ENCODE results near the gene FBXO24.

The FBXO24 gene

DNA sequence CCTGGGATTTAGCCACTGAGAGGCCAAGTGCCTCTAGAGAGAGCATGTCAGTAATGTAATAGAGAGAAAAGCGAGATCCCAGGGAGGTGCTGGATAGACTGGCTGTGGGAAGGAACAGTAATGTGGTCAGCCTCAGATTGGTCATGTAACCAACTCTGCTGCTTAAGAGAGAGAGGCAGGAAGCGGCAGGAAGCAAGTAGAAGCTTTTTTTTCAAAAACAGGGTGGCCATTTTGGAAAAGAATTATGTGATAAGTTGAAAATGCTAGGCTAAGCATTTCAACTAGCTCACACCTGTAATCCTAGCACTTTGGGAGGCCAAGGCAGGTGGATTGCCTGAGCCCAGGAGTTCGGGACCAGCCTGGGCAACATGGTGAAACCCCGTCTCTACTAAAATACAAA is 12.3 kb downstream of the FBXO24 start:
- no peak for DNase-seq

DNA sequence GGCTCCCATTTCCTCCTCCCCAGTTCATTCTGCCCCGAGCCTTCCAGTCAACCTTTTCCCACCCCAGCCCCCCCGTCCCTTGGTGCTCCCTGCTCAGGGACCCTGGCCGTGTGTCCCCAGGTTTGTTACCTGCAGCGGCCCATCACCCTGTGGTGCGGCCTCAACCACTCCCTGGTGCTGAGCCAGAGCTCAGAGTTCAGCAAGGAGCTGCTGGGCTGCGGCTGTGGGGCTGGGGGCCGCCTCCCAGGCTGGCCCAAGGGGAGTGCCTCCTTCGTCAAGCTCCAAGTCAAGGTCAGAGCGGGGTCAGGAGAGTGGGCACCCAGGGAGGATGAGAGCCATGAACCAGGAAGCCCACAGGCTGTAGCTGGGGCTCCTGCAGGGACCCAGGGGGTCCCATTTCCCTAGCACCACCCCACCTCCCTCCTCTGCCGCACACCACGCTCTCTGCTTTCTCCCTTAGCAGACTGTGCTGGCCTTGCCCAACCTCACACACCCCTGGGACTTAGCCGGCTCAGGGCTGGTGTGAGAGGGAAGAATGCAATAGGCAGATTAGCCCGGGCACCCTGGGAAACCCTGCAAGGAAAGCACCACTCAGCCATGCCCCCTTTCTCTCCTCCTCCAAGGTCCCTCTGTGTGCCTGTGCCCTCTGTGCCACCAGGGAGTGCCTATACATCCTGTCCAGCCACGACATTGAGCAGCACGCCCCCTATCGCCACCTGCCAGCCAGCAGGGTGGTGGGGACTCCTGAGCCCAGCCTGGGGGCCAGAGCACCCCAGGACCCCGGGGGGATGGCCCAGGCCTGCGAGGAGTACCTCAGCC is 14.0 kb downstream of the FBXO24 start:
- no peak for DNase-seq

GRCh38 chr7:100600730-100601038 is 14.6 kb downstream of the FBXO24 start:
- DNase-seq = no peak

- DNase-seq = no peak
Measured at GRCh38 chr7:100602889-100603725, 17.0 kb downstream of the FBXO24 start.

- DNase-seq = no peak
Measured at GRCh38 chr7:100603726-100604027, 17.5 kb downstream of the FBXO24 start.

- DNase-seq = peak; percentile 44
Measured at GRCh38 chr7:100604028-100604975, 18.2 kb downstream of the FBXO24 start.

DNA sequence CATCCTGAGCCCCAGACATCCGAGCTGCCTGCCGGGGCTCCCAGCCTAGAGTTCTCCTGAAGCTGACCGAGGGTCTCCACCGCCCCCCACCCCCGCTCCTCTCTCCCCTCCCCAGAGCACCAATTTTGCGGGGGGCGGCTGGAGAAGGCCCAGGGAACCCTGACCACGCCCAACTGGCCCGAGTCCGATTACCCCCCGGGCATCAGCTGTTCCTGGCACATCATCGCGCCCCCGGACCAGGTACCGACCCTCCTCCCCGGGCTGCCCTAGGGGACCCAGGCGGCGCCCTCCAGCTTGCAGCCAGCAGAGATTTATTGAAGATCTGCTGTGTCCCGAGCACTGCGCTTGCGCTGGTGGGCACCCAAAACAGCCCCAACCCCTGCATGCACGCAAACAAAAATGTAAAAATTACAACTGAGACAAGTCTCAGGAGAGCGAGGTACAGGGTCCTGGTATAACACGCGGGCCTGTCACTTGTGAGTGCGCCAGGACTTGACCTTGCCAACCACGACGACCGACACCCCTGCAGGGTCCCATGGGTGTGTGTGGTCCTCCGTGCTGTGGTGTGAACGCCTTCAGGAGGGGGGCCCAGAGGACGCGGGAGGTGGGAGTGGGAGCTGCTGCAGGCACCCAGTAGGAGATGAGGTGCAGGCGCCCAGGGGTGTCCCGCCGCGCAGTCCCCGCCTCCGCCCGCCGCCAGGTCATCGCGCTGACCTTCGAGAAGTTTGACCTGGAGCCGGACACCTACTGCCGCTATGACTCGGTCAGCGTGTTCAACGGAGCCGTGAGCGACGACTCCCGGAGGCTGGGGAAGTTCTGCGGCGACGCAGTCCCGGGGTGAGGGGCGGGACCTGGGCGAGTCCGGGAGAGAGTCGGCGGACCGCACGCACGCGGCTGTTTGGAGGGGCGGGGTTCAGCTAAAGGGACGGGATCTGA is 19.1 kb downstream of the FBXO24 start:
- DNase-seq = no peak

- DNase-seq = no peak
Measured at GRCh38 chr7:100606313-100606712, 20.2 kb downstream of the FBXO24 start.

DNA sequence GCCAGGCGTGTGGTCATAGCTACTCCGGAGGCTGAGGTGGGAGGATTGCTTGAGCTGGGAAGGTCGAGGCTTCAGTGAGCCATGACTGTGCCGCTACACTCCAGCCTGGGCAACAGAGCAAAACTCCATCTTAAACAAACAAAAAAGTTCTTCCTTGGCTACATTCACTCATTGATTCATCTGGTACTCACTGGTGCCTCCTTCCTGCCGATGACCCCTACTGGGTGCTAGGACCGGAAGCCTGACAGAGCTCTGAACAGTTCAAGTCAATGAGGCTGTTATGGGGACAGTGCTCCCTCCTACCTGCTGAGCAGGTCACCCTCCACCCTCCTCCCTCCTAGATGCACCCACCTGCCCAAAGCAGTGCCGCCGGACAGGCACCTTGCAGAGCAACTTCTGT is 21.0 kb downstream of the FBXO24 start:
- no peak for DNase-seq

- DNase-seq = no peak
Measured at GRCh38 chr7:100609958-100610357, 23.8 kb downstream of the FBXO24 start.

DNA sequence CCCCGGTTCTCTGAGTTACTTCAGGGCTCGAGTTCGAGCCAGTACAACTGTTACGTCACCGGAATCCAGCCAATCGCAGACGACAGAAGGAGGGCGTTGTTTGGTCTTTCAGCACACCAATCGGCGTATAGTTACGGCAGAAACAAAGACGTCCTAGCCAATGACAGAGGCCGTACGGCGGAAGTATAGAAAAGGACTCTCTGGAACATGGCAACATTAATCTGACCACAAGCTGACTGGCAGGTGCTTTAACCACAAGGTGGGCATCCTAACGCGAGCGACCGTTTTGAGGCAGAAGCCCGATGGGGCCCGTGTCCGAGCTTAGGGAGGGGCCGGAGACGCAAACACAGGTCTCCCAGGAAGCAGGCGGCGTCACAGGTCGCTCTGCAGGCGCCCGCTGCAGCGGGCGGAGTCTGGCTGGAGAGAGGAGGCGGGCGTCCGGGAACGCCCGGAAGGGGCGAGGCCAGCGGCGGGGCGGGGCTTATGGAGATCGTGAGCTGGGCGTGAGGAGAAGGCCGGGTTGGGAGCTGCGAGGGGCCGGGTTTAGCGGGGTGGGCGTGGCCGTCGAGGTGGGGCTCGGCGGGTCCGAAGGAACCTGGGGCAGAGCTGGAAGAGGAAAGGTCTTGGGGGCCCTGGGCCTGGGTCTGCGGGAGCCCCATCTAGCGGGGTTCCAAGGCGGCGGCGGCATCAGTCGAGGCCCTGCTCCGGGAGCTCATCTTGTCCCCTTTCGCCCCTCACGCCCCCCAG is 26.0 kb downstream of the FBXO24 start, which contains the start of gene MOSPD3:
TSS of gene MOSPD3 (plus strand) at position 558 of the 747 bp plus-strand sequence. CDS start 252 bp downstream, outside the sequence.
- peak; percentile 99 for DNase-seq

DNA sequence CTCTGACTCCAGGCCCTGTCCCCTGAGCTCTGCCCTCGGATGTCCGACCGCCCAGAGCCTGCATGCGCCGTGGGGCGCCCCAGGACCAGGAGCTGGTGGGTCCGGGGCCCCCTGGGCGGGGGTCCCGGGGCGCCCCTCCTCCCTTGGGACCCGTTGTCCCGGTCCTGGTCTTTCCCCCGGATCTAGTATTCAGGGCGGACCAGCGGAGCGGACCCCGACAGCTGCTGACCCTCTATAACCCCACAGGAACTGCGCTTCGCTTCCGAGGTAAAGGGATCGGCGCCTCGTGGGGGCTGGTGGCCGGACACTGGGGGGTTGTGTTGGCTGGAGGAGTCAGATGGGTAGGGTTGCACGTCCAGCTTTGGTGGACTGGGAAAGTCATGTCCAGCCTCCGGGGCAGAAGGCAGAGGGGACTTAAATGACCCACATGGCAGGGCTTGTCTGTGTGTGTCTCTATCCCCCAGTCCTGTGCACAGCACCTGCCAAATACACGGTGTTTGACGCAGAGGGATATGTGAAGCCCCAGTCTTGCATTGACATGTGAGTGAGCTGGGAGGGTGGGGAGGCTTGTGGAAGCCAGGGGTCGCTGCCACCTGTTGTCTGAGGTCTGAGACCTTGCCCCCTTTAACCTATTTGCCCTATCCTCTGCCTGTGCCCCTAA is 26.7 kb downstream of the FBXO24 start:
- no peak for DNase-seq

GRCh38 chr7:100613412-100614175 is 27.5 kb downstream of the FBXO24 start:
- DNase-seq = no peak

DNA sequence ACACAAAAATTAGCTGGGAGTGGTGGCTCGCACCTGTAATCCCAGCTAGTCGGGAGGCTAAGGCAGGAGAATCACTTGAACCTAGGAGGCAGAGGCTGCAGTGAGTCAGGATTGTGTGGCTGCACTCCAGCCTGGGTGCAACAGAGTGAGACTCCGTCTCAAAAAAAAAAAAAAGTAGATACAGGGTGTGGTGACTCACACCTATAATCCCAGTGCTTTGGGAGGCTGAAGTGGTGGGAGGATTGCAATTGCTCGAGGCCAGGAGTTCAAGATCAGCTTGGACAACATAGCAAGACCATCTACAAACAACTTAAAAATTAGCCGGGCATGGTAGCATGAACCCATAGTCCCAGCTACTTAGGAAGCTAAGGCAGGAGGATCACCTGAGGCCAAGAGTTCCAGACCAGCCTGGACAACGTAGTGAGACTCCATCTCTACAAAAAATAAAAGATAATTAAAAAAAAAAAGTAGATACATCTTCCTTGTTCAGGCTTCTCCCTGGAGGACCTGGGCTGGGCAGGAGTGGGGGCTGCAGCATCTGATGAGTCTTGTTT is 28.3 kb downstream of the FBXO24 start:
- no peak for DNase-seq

DNA sequence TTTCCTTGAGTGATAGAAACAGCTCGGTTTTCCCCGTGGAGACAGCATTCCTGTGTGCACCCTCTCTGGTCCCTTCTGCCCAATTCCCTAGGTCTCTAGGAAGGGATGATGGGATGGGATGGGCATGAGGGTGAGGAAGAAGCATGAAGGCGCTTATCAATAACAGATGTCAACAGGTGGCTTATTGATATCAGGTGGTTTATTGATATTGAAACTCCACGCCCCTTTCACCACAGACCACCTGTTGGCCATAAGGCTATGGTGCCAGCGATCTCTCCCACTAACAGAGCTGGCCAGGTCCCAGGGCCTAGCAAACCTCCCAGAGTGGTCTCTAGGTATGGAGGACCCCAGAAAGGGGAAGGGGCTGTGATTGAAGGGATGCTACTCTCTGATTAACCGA is 34.1 kb downstream of the FBXO24 start:
- DNase-seq = no peak

GRCh38 chr7:100620804-100621203 is 34.7 kb downstream of the FBXO24 start:
- no peak for DNase-seq

DNA sequence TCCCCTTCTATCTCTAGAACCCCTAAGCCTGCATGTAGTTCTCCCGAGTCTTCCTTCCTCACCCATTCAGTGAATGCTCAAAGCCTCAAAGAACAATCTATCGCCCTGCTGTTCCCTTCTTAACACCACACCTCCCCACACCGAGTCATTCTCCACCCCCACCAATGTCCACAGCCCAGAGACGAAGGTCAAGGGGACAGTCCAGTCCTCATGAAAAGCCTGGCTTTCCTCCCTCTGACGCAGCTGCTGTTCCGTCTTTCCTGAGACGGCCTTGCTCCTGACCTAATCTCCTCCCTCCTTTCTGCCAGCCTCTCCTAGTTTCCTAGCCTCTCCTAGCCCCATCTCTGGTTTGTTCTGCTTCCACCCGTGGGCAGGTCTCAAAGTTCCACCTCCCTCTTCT is 35.4 kb downstream of the FBXO24 start:
- no peak for DNase-seq

DNA sequence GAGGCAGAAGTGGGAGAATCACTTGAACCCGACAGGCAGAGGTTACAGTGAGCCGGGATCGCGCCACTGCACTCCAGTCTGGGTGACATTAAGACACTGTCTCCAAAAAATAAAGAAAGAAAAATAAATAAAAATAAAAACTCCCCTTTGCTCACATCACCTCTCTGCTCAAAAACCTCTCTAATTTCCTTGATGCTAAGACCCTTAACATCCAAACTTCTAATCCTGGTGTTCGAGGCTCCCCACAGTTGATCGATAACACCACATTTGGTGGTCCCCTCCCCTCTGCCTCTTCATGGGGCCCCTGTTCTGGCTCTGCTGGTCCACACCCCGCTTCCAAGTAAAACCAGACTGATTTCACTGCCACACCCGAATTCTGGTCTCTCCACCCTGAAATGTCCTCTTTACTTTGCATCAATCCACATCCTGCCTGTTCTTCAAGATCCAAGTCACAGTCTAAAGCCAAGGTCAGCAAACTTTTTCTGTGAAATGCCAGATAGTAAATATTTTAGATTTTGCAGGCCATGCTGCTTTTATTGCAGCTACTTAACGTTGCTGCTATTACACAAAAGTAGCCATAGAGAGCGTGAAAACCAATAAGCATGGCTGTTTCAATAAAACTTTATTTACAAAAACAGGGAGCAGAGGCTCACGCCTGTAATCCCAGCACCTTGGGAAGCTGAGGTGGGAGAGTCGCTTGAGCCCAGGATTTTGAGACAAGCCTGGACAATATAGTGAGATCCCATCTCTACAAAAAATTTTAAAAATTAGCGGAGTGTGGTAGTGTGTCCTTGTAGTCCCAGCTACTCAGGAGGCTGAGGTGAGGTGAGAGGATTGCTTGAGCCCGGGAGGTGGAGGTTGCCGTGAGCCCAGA is 38.1 kb downstream of the FBXO24 start:
- DNase-seq = no peak

DNA sequence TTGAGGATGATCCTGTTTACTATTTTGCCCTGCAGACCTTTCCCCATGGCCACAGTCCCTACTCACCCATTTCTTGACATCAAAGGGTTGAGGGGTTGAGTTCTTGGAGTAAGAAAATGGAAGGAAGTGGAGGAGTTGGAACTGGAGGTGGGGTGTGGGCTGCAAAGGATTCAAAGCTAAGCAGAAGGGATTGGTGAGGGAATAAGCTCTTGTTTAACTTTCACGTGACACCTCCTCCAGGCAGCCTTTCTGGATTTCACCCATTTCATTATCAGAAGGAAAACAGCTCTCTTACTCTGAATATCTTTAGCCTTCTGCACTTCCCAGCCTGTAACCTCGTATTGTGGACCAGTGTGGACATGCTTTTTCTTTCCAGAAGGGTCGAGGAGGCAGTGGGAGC is 39.9 kb downstream of the FBXO24 start:
- no peak for DNase-seq
